K562 (cell line): ENCODE measurements around the gene MATK. TPM values are rescaled to one million over a fixed set of nuclear protein-coding genes. Genes with fewer than 3 reads are reported as not detected.
A peak's percentile ranks its signal among the peaks of the same experiment; 100 is the strongest.

ENCODE experiments used
- CXXC5 ChIP-seq: fragments of 250-450 bp; sonication (Bioruptor Pico); IDR thresholded peaks from 2 replicates; pipeline ENCODE4 v1.8.0; 2022; ENCODE audit warnings: inconsistent platforms, mild to moderate bottlenecking, moderate library complexity
- ELF4 ChIP-seq: fragments of 450-650 bp; formaldehyde crosslinking; IDR thresholded peaks from 2 replicates; pipeline ENCODE4 v1.4.0; 2022; ENCODE audit warnings: missing genetic modification characterization
- PHB2 ChIP-seq: fragments of 450-650 bp; IDR thresholded peaks from 2 replicates; pipeline ENCODE4 v1.6.1; 2017; ENCODE audit warnings: low read depth
- POLR2B ChIP-seq: fragments of 450-650 bp; IDR thresholded peaks from 2 replicates; pipeline ENCODE4 v1.6.1; 2018; ENCODE audit warnings: low read depth; ENCODE audit not compliant: partially characterized antibody
- SNIP1 ChIP-seq: fragments of 450-650 bp; IDR thresholded peaks from 2 replicates; pipeline ENCODE4 v1.7.1; 2017; ENCODE audit warnings: low read depth, mild to moderate bottlenecking
- SRF ChIP-seq, 2 experiments: fragments of 250-450, 450-650 bp in 1 of 2; sonication (Bioruptor Pico) in 1 of 2; sonication (generic) in 1 of 2; formaldehyde crosslinking; IDR thresholded peaks; 2 replicates each; pipeline versions ENCODE4 v1.5.0 to v1.5.1; 2020 to 2022; ENCODE audit warnings: mild to moderate bottlenecking in 1 of 2, missing genetic modification reagents in 1 of 2
- STAG1 ChIP-seq: sonication (generic); formaldehyde crosslinking; IDR thresholded peaks from 2 replicates; pipeline ENCODE4 v1.5.0; 2020; ENCODE audit warnings: missing genetic modification reagents, borderline replicate concordance
- TAF9B ChIP-seq: fragments of 450-650 bp; IDR thresholded peaks from 2 replicates; pipeline ENCODE4 v1.6.1; 2018; ENCODE audit warnings: mild to moderate bottlenecking; ENCODE audit not compliant: partially characterized antibody
- TOE1 ChIP-seq, 2 experiments: fragments of 450-650 bp in 1 of 2; sonication (generic) in 1 of 2; formaldehyde crosslinking in 1 of 2; IDR thresholded peaks; 2 replicates each; pipeline versions ENCODE4 v1.7.1 to v1.8.0; 2016 to 2022; ENCODE audit warnings: borderline replicate concordance in 2 of 2, mild to moderate bottlenecking in 2 of 2, antibody characterized with exemption in 1 of 2, inconsistent platforms in 1 of 2, low read depth in 1 of 2, missing genetic modification reagents in 1 of 2, moderate library complexity in 1 of 2
- U2AF1 ChIP-seq: fragments of 200-400 bp; formaldehyde crosslinking; optimal IDR thresholded peaks from 2 replicates; pipeline ENCODE3; 2017; ENCODE audit warnings: mild to moderate bottlenecking, low read depth, low read length, moderate library complexity
- ZNF197 ChIP-seq: fragments of 200-800 bp; sonication (Bioruptor generic); IDR thresholded peaks from 2 replicates; pipeline ENCODE4 v1.6.1; 2016; ENCODE audit warnings: low read depth, missing genetic modification characterization, missing compliant biosample characterization
- ZNF212 ChIP-seq: fragments of 450-650 bp; formaldehyde crosslinking; IDR thresholded peaks from 2 replicates; pipeline ENCODE4 v1.4.0; 2020; ENCODE audit warnings: mild to moderate bottlenecking
- ZNF445 ChIP-seq: fragments of 250-450 bp; sonication (Bioruptor Pico); IDR thresholded peaks from 2 replicates; pipeline ENCODE4 v1.4.0; 2020; ENCODE audit warnings: low read depth, mild to moderate bottlenecking, moderate library complexity
- polyA plus RNA-seq, 8 experiments: library from polyadenylated mRNA; depleted of rRNA in 4 of 8; stranded (reverse) in 5 of 8; unstranded in 3 of 8; fragments of >200 nt; fragmentation: Nextera tagmentation in 2 of 8; fragmentation: Illumina TruSeq in 1 of 8; extraction: Ambion mirVana in 2 of 8; extraction: Trizol in 1 of 8; gene quantifications; 2 replicates each; pipeline versions ENCODE4 v1.2.1 to v1.2.3, GENCODE V29; 2011 to 2014; ENCODE audit warnings: inconsistent platforms in 1 of 8, missing spikeins in 1 of 8
- total RNA-seq, 7 experiments: library from RNA; depleted of rRNA in 6 of 7; stranded (reverse); fragments of >200 nt in 6 of 7; fragmentation: Illumina TruSeq in 2 of 7; extraction: Trizol in 2 of 7; gene quantifications; 2 replicates each; pipeline versions ENCODE4 v1.2.1 to v1.2.3, GENCODE V29; 2011 to 2021; ENCODE audit warnings: low replicate concordance in 1 of 7
- TF ChIP-seq, protein P1 (sequence below): fragments of 250-450 bp; sonication (Bioruptor Pico); IDR thresholded peaks from 2 replicates; pipeline ENCODE4 v1.5.0; 2021; ENCODE audit warnings: mild to moderate bottlenecking, moderate library complexity
- TF ChIP-seq, protein P2 (sequence below), 2 experiments: fragments of 450-650 bp; IDR thresholded peaks; 2 replicates each; pipeline ENCODE4 v1.6.1; 2016
- TF ChIP-seq, protein P3 (sequence below): fragments of 250-450 bp; sonication (Bioruptor Pico); IDR thresholded peaks from 2 replicates; pipeline ENCODE4 v1.5.1; 2021; ENCODE audit warnings: mild to moderate bottlenecking
- TF ChIP-seq, protein P4 (sequence below), 2 experiments: IDR thresholded peaks in 1 of 2; conservative IDR thresholded peaks in 1 of 2; 2 replicates each; pipeline ENCODE4 v1.6.1; 2016; ENCODE audit warnings: low read depth in 2 of 2, mild to moderate bottlenecking in 1 of 2, missing compliant biosample characterization in 1 of 2, missing genetic modification characterization in 1 of 2, moderate library complexity in 1 of 2

Gene MATK
- total and polyA plus RNA-seq, 9 of the 15 experiments (the other 6 are each of a cell fraction or from before 2014, with no cell fraction given) = 0.08 to 41.5 (median 21.4) TPM

DNA sequence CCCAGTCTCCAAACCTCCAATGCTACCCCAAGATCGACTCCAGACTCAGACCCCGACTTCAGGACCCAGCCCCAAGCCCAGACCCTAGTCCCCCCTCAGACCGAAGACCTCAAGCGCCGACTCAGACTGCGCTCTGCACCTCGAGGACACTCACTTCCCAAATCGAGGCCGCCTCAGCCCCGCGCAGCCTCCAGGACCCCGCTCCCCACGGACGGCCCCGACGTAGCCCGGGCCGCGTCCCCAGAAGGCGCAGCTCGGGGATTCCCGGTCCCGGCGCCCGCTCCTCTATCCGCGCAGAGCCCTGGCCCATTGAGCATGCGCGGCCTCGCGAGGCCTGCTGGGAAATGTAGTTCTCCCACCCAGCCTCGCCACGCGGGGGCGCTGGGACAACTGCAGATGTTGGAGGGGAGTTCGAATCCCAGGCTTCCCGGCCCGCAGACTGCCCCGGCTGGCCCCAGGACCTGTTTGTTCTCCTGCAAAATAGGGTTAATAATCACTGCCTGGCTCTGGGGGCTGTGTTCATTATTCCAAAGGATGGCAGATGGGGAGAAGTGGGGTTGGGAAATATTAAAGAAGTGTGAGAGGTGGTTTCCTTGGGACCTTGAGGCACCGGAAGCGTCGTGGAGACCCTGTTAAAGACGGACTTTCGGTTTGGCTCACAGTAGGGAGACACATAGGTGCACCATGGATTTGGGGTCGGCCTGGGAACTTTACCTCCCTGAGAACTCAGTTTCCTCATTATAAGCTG, 24.6 kb downstream of the MATK start, which contains the start of gene APBA3 (continued):
- TF ChIP-seq, protein P1, sequence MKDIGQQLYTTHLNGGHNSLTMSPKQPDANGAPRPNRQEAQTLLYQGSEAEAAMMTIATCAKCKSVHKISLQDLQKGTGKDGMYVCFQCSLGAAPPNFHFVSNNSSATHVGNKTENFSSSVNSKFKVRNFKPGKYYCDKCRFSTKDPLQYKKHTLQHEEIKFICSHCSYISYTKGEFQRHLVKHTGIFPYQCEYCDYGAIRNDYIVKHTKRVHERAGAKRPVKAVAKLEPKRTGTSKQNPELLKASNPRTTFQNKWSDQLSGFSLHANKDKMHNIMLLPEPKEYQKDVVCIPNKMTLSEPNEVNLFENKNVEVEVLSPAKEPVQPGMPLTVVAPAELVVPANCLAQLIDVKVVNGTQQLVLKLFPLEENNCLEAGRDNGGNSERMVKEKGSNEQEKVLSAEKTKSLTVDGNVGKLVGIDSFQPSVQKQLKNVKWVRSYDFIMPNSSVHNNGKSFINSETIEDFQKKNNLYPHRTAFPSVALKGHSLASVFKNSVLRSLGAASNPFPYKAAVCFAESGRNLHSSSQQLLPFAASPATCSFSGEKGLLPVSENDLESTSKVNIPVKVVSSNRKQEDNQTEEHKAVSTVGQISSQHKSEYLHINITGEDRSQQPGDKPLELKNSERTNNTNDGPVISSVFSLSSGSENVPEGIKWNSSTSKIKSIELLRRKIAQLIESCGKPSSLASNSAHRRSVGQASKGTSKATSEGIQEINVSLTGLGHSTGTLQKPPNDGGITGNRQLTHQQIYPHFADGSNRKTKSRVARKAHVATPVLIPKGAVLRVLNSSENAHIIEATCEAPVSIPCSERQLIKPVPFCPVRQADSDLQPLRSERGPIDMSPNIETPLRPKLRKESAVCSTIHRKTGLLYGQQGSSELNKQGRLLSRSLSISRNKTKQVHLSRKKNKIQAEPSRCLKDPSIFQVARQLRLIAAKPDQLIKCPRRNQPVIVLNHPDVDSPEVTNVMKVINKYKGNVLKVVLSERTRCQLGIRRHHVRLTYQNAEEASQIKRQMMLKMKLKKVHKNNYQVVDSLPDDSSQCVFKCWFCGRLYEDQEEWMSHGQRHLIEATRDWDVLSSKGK (CRISPR knock-in tag) = no peak
- TF ChIP-seq, protein P2, sequence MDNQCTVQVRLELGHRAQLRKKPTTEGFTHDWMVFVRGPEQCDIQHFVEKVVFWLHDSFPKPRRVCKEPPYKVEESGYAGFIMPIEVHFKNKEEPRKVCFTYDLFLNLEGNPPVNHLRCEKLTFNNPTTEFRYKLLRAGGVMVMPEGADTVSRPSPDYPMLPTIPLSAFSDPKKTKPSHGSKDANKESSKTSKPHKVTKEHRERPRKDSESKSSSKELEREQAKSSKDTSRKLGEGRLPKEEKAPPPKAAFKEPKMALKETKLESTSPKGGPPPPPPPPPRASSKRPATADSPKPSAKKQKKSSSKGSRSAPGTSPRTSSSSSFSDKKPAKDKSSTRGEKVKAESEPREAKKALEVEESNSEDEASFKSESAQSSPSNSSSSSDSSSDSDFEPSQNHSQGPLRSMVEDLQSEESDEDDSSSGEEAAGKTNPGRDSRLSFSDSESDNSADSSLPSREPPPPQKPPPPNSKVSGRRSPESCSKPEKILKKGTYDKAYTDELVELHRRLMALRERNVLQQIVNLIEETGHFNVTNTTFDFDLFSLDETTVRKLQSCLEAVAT (IDR thresholded peaks at IDR 0.05) = peak; percentile 30 to 81; a peak in 2 of 4 replicates
- TF ChIP-seq TAF9B (peak; percentile 72), PHB2 (0 out of 2 replicates have a peak, but pooled peaks have one; percentile 48), STAG1 (CRISPR knock-in tag) (no peak), ZNF212 (peak; percentile 72; the same call in 1 of the 2 replicates), U2AF1 (no peak), SRF (CRISPR knock-in tag; IDR thresholded peaks at IDR 0.05) (peak in 1 of 2 experiments; percentile 34; a peak in 1 of 4 replicates), POLR2B (peak; percentile 73), SNIP1 (no peak), TOE1 (IDR thresholded peaks at IDR 0.05; ENCODE audit: borderline replicate concordance) (peak; percentile 61), TOE1 (CRISPR knock-in tag; IDR thresholded peaks at IDR 0.05; ENCODE audit: borderline replicate concordance, low read depth) (no peak), ZNF445 (CRISPR knock-in tag) (no peak), ZNF197 (peak; percentile 30; the same call in 1 of the 2 replicates), ELF4 (peak; percentile 10; the same call in 1 of the 2 replicates), CXXC5 (CRISPR knock-in tag) (peak; percentile 70)
- TF ChIP-seq, protein P3, sequence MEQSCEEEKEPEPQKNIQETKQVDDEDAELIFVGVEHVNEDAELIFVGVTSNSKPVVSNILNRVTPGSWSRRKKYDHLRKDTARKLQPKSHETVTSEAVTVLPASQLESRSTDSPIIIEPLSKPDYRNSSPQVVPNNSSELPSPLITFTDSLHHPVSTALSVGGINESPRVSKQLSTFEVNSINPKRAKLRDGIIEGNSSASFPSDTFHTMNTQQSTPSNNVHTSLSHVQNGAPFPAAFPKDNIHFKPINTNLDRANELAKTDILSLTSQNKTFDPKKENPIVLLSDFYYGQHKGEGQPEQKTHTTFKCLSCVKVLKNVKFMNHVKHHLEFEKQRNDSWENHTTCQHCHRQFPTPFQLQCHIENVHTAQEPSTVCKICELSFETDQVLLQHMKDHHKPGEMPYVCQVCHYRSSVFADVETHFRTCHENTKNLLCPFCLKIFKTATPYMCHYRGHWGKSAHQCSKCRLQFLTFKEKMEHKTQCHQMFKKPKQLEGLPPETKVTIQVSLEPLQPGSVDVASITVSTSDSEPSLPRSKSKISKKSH (CRISPR knock-in tag) = no peak
- TF ChIP-seq, protein P4, sequence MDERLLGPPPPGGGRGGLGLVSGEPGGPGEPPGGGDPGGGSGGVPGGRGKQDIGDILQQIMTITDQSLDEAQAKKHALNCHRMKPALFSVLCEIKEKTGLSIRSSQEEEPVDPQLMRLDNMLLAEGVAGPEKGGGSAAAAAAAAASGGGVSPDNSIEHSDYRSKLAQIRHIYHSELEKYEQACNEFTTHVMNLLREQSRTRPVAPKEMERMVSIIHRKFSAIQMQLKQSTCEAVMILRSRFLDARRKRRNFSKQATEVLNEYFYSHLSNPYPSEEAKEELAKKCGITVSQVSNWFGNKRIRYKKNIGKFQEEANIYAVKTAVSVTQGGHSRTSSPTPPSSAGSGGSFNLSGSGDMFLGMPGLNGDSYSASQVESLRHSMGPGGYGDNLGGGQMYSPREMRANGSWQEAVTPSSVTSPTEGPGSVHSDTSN (CRISPR knock-in tag; IDR thresholded peaks at IDR 0.05; ENCODE audit: low read depth) = no peak
- TF ChIP-seq, protein P4 (tag; conservative IDR thresholded peaks at IDR 0.05; ENCODE audit: low read depth) = no peak
